Measurements from ENCODE around the gene GPC3.
"Not testable (repeated sequence)": the region's sequence is repeated elsewhere in the genome, so short reads cannot be mapped to it uniquely, and the experiment has no call there.

GPC3 gene

GRCh38 chrX:133746593-133746992, 238.8 kb downstream of the GPC3 start:
- no peak for DNase-seq

DNA sequence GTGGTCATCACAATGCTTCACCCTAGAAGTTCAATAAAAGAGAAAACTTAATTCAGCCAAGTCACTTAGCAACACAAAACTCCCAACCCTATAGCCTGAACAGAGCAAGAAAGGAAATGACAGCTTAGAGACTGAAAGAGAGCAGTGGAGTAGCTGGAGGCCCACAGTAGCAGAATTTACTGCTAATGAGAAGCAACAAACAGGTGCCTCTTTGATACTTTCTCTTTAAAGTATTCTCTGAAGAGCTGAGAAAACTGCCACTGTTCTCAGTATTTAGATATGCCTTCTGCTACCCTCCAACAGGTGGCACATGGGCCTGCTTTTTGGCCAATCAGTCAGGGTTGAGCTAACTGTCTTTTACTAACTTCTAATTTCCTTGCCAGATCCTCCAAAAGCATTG, 240.0 kb downstream of the GPC3 start:
- DNase-seq: no peak

GRCh38 chrX:133742602-133743305, 242.6 kb downstream of the GPC3 start:
- DNase-seq: no peak

DNA sequence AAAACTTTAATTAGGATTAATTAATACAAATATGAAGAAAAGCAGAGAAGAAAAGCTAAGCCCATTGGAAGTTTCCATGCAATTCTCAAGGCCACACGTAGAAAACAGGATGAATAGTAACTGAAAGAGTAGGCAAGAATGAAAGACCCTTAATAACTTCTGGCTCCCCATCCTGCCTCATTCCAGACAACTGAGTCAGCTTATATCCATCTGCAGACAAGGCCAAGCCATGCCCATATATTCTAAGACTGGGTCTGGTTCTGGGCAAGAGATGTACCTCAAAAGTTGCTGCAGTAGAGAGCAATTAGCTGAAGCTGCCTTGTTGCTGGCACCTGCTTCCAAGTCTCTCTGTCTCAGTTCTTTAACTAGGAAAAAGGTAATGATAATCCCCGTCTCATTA, 244.1 kb downstream of the GPC3 start:
- no peak for DNase-seq

DNA sequence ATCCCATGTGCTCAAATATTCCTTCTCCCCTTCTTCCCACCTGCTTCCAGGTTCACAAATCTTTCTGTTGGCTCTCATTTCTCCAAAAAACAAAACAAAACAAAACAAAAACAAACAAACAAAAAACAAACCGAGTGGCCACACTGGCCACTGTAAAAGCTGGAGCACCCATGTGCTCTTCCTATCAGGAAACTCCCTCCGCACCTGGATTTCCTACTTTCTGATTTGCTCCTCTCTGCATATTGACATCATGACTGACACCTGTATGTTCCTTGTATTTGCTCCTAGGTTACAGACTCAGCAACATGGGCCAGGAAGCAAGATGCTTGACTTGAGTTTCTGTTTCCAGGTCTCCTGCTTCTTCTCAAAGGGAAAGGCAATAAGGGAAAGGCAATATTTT, 258.8 kb downstream of the GPC3 start:
- DNase-seq: no peak

- no peak for DNase-seq
Observed at GRCh38 chrX:133726211-133726630, 259.2 kb downstream of the GPC3 start.

DNA sequence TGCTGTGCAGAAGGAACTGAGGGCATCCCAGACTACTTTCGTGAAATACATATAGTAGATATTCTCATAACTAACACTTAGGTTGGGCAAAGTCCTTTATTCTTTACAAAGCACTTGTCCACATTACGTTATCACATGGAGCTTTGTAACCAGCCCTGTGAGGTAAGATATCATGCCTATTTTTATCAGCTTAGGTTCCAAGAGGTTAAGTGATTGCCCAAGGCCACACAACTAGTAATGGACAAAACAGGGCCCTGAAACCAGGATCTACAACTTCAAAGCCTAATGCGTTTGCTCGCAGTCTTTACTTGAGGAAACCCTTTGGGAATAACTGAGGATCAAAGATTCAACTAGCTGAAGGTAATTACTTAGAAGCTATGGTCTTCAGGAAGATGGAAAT, 261.5 kb downstream of the GPC3 start:
- no peak for DNase-seq

- no peak for DNase-seq
Observed at GRCh38 chrX:133722756-133723155, 262.6 kb downstream of the GPC3 start.

DNA sequence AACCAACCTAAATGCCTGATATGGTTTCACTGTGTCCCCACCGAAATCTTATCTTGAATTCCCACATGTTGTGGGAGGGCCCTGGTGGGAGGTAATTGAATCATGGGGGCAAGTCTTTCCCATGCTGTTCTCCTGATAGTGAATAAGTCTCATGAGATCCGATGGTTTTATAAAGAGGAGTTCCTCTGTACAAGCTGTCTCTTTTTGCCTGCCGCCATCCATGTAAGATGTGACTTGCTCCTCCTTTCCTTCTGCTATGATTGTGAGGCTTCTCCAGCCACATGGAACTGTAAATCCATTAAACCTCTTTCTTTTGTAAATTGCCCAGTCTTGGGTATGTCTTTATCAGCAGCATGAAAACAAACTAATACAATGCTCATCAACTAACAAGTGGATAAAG, 265.1 kb downstream of the GPC3 start:
- not testable (repeated sequence) for DNase-seq

DNA sequence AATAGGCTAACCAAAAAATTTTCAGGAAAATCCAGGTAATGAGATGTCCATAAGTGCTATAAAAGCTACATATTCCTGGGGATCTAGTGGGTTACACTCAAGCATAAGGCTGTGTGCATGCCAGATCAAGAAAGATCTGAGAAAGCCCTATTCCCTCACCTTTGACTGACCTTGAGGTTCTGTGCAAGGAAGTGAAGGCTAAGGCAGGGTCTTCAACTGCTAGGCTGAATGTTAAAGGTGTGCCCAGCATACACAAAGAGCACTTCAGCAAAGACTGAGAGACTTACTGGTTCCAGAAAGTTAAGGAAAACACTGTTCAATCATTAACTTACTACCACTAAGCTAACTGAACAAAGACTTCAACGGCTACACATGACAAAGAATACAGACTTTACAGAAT, 269.7 kb downstream of the GPC3 start:
- no peak for DNase-seq

GRCh38 chrX:133709501-133709900, 275.9 kb downstream of the GPC3 start:
- no peak for DNase-seq

DNA sequence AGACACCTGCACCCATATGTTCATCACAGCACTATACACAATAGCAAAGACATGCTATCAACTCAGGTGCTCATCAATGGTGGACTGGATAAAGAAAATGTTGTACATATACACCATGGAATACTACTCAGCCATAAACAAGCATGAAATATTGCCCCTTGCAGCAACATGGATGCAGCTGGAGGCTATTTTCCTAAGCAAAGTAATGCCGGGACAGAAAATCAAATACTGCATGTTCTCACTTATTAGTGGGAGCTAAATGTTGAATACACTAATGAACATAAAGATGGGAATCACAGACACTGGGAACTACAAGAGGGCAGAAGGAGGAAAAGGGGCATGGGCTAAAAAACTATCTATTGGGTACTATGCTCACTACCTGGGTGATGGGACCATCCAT, 278.5 kb downstream of the GPC3 start:
- no peak for DNase-seq

DNA sequence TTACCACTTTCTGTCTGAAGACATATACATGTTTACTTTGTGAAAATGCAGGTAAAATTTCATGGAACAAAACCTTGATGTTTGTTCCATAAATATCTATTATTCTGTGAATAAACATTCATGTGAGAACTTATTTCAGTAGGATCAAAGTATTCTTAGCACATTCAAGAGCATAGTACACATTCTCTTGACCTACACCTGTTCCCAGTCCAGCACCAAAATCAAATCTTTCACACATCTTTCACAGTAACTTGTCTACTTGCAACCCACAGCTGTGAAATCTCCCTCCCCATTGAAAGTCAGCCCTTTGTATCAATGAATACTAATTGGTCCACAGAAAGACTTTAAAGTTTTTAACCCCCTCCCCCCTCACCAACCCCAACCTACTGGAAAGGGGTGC, 283.2 kb downstream of the GPC3 start:
- no peak for DNase-seq

DNA sequence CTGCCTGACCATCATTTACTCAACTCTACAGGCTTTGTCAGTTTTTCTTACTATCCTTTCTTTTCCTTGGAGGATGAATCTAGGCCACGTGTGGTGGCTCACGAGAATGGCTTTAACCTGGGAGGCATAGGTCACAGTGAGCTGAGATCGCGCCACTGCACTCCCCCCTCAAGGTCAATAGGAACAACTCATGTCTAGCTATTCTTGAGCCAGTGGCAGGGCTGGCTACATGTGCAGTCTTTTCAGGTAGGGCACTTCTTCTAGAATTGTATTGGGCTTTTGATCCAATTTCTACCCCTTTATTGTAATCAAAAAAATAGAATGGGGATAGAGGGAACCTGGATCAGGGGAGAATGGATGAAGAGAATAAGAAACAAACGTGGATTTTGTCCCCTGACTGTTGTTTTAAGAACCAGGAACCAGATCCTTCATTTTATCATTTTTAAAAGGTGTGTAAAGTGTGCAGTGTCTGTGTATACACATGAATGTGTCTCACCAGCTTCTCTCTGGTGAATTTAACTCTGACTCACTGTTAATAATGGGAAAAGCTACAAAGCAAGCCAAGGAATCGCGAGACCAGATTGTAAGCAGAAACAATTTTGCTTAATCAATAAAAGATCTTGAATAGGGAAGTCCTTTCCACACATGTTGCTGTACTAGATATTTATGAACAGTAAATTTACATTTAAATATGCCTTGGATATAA, 286.2 kb downstream of the GPC3 start:
- no peak for DNase-seq

- no peak for DNase-seq
Observed at GRCh38 chrX:133698298-133698697, 287.1 kb downstream of the GPC3 start.

- no peak for DNase-seq
Observed at GRCh38 chrX:133697656-133698055, 287.7 kb downstream of the GPC3 start.

- no peak for DNase-seq
Observed at GRCh38 chrX:133689997-133690599, 295.3 kb downstream of the GPC3 start.

DNA sequence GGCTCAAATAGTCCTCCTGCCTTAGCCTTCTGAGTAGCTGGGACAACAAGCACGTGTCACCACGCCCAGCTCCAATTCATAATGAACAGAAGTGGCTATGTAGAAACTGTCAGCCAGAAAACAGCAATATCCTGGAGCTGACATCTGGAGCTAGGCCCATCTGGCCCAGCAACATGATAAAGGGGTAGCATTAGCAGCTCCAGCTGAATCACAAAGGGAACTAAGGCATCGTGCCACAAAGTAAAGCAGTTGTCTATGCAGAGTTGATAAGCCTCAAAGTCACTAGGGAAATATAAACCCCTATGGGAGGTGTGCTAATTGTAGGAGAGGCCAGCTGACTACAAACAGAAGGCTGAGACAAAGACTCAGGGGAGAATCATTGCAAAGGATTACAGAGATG, 299.6 kb downstream of the GPC3 start:
- DNase-seq: no peak

DNA sequence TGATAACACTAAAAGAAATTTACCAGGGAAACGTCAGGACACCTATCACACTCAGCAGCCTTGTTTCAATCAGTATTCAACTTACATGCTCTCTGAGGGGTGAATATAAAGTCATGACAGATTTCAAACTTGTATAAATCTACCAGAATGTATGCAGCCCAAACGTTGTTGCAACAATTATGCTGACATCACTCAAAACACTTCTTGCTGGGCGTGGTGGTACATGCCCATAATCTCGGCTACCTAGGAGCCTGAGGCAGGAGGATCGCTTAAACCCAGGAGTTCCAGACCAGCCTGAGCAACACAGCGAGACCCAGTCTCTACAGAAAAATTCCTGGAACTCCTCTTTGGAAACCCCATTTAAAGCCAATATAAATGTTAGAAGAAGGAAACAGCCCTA, 303.5 kb downstream of the GPC3 start:
- no peak for DNase-seq

GRCh38 chrX:133681421-133681820, 304.0 kb downstream of the GPC3 start:
- DNase-seq: no peak

GRCh38 chrX:133677123-133678063, 308.0 kb downstream of the GPC3 start:
- DNase-seq: no peak

DNA sequence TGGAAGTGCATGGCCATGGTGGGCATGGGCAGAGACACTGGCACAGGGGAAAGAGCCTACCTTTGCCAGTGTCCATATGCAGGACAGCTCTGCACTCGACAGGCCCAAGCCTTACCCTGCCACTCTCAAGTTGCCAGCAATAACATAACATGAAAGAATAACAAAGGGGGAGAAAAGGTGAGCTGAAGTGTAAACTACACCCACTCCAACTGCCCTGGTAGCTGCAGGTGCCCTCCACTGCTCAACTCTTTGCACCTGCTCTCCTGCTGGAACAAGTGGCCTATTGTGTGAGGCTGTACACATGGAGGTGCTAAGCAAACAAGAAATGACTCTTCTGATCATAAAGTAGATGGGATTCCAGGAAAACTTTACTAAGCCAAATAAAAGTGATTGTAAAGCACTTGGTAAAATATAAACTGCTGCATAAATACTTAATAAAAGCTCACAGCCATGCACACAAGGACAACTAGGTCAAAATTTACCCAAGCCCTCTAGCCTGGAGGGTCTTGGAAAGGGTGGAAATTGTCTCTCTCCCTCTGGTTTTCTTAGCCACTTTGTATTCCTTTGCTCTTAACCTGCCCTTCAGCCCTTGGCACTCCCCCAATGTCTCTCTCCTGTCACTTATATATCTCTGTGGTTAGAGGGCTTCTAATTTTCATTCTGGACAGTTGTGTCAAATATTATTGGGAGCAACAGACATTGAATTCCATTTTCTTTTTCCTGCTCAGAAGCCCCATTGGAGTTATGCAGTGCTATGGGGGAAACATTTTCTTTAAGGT, 308.9 kb downstream of the GPC3 start:
- DNase-seq: no peak
